ENCODE results near the gene ZNF579.

GRCh38 chr19:55623130-55623529, 42.5 kb upstream of the ZNF579 start:
- no peak for TF ChIP-seq CTCF (IDR thresholded peaks at IDR 0.05)
- TF ChIP-seq CBX8 (IDR thresholded peaks at IDR 0.05): no peak
- TF ChIP-seq, protein P1, sequence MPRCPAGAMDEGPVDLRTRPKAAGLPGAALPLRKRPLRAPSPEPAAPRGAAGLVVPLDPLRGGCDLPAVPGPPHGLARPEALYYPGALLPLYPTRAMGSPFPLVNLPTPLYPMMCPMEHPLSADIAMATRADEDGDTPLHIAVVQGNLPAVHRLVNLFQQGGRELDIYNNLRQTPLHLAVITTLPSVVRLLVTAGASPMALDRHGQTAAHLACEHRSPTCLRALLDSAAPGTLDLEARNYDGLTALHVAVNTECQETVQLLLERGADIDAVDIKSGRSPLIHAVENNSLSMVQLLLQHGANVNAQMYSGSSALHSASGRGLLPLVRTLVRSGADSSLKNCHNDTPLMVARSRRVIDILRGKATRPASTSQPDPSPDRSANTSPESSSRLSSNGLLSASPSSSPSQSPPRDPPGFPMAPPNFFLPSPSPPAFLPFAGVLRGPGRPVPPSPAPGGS (IDR thresholded peaks at IDR 0.05): no peak
- TF ChIP-seq POLR2A (IDR thresholded peaks at IDR 0.05; ENCODE audit: low read length): no peak
- TF ChIP-seq SMC3 (IDR thresholded peaks at IDR 0.05): no peak
- TF ChIP-seq CEBPB (IDR thresholded peaks at IDR 0.05): no peak
- TF ChIP-seq JUN (IDR thresholded peaks at IDR 0.05): no peak
- no peak for TF ChIP-seq NPAS2 (CRISPR knock-in tag; IDR thresholded peaks at IDR 0.05; ENCODE audit: borderline replicate concordance)
- no peak for TF ChIP-seq ZFP36 (IDR thresholded peaks at IDR 0.05; ENCODE audit: borderline replicate concordance, partially characterized antibody)
- TF ChIP-seq HMGXB4 (CRISPR knock-in tag; IDR thresholded peaks at IDR 0.05; ENCODE audit: borderline replicate concordance): no peak
- TF ChIP-seq POLR2AphosphoS2 (conservative IDR thresholded peaks at IDR 0.05; ENCODE audit: low read length): no peak
- TF ChIP-seq SREBF2 (IDR thresholded peaks at IDR 0.05): no peak
- TF ChIP-seq, protein P2, sequence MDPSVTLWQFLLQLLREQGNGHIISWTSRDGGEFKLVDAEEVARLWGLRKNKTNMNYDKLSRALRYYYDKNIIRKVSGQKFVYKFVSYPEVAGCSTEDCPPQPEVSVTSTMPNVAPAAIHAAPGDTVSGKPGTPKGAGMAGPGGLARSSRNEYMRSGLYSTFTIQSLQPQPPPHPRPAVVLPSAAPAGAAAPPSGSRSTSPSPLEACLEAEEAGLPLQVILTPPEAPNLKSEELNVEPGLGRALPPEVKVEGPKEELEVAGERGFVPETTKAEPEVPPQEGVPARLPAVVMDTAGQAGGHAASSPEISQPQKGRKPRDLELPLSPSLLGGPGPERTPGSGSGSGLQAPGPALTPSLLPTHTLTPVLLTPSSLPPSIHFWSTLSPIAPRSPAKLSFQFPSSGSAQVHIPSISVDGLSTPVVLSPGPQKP (IDR thresholded peaks at IDR 0.05; ENCODE audit: low read depth, low read length): no peak

Measured in A549 (cell line).